HEK293 (cell line): ENCODE results near the gene TGFB2.

ENCODE experiments used
- CTCF ChIA-PET: fragments of 350-600 bp; formaldehyde crosslinking; extraction: SDS; loops from one replicate; lab custom pipeline; 2021; ENCODE audit warnings: antibody characterized with exemption; lab: Yijun Ruan, JAX
- POLR2A ChIA-PET: fragments of 300-600 bp; formaldehyde crosslinking; extraction: SDS; loops from one replicate; lab custom pipeline; 2020; ENCODE audit warnings: antibody characterized with exemption, inconsistent platforms; lab: Yijun Ruan, JAX
- H3K27ac ChIP-seq: fragments of 200-500 bp; sonication (Bioruptor generic); 2 replicates; pipeline ENCODE4 v1.5.1; 2014; ENCODE audit warnings: low read depth, low read length, control low read depth, inconsistent platforms; ENCODE audit errors: extremely low read depth
- H3K36me3 ChIP-seq, 2 experiments: fragments of 200-500 bp in 1 of 2; sonication (Bioruptor generic) in 1 of 2; 1 replicate in 1 of 2; 2 replicates in 1 of 2; pipeline ENCODE4 v1.5.1; 2014 to 2017; ENCODE audit warnings: inconsistent platforms in 2 of 2, low read length in 2 of 2; ENCODE audit not compliant: control insufficient read depth in 2 of 2, insufficient read depth in 1 of 2
- H3K4me1 ChIP-seq: fragments of 200-500 bp; sonication (Bioruptor generic); 2 replicates; pipeline ENCODE4 v1.5.1; 2014; ENCODE audit warnings: mild to moderate bottlenecking, low read length, inconsistent platforms; ENCODE audit not compliant: control insufficient read depth, insufficient read depth
- H3K4me3 ChIP-seq: 2 replicates; pipeline ENCODE4 v1.5.1; 2011; ENCODE audit warnings: low read depth, mild to moderate bottlenecking, control low read depth, low read length, moderate library complexity
- H3K9me3 ChIP-seq: fragments of 200-500 bp; sonication (Bioruptor generic); 2 replicates; pipeline ENCODE4 v1.5.1; 2014; ENCODE audit warnings: low read depth, low read length, inconsistent platforms; ENCODE audit not compliant: control insufficient read depth, insufficient read depth
- FEZF1 ChIP-seq: fragments of 450-650 bp; formaldehyde crosslinking; IDR thresholded peaks from 2 replicates; pipeline ENCODE4 v1.5.1; 2016; ENCODE audit warnings: missing biosample characterization, missing genetic modification characterization
- GLI4 ChIP-seq: fragments of 450-650 bp; formaldehyde crosslinking; IDR thresholded peaks from 2 replicates; pipeline ENCODE4 v1.5.1; 2016; ENCODE audit warnings: missing biosample characterization, missing genetic modification characterization
- KLF10 ChIP-seq: fragments of 450-650 bp; IDR thresholded peaks from 2 replicates; pipeline ENCODE4 v1.5.1; 2018; ENCODE audit warnings: missing biosample characterization, mild to moderate bottlenecking, missing genetic modification characterization
- MEIS1 ChIP-seq: sonication (generic); formaldehyde crosslinking; IDR thresholded peaks from 2 replicates; pipeline ENCODE4 v1.8.1; 2022; ENCODE audit warnings: missing genetic modification reagents, mild to moderate bottlenecking, borderline replicate concordance
- OSR2 ChIP-seq: fragments of 450-650 bp; formaldehyde crosslinking; IDR thresholded peaks from 2 replicates; pipeline ENCODE4 v1.5.1; 2016; ENCODE audit warnings: missing biosample characterization, missing genetic modification characterization
- PRDM1 ChIP-seq: fragments of 450-650 bp; formaldehyde crosslinking; IDR thresholded peaks from 2 replicates; pipeline ENCODE4; 2016; ENCODE audit warnings: missing biosample characterization, missing genetic modification characterization
- RBAK ChIP-seq: fragments of 450-650 bp; formaldehyde crosslinking; IDR thresholded peaks from 2 replicates; pipeline ENCODE4 v1.5.1; 2016; ENCODE audit warnings: missing biosample characterization, missing genetic modification characterization
- SALL2 ChIP-seq: fragments of 450-650 bp; formaldehyde crosslinking; IDR thresholded peaks from 2 replicates; pipeline ENCODE4 v1.5.0; 2017; ENCODE audit warnings: missing biosample characterization, mild to moderate bottlenecking, missing genetic modification characterization, borderline replicate concordance
- ZBTB1 ChIP-seq: fragments of 450-650 bp; formaldehyde crosslinking; IDR thresholded peaks from 2 replicates; pipeline ENCODE4 v1.5.1; 2016; ENCODE audit warnings: missing biosample characterization, missing genetic modification characterization
- ZBTB7A ChIP-seq: fragments of 450-650 bp; formaldehyde crosslinking; IDR thresholded peaks from 2 replicates; pipeline ENCODE4 v1.5.1; 2016; ENCODE audit warnings: low read depth, missing biosample characterization, missing genetic modification characterization
- ZEB2 ChIP-seq: fragments of 450-650 bp; formaldehyde crosslinking; IDR thresholded peaks from 2 replicates; pipeline ENCODE4 v1.5.1; 2016; ENCODE audit warnings: missing biosample characterization, missing genetic modification characterization
- ZFHX2 ChIP-seq: fragments of 450-650 bp; formaldehyde crosslinking; conservative IDR thresholded peaks from 2 replicates; pipeline ENCODE4 v1.5.1; 2016; ENCODE audit warnings: missing biosample characterization, missing genetic modification characterization
- ZIC2 ChIP-seq: fragments of 450-650 bp; formaldehyde crosslinking; IDR thresholded peaks from 2 replicates; pipeline ENCODE4 v1.5.1; 2016; ENCODE audit warnings: missing biosample characterization, missing genetic modification characterization
- ZNF132 ChIP-seq: fragments of 450-650 bp; formaldehyde crosslinking; IDR thresholded peaks from 2 replicates; pipeline ENCODE4 v1.5.1; 2017; ENCODE audit warnings: missing biosample characterization, missing genetic modification characterization, borderline replicate concordance
- ZNF16 ChIP-seq: fragments of 450-650 bp; formaldehyde crosslinking; IDR thresholded peaks from 2 replicates; pipeline ENCODE4 v1.5.1; 2016; ENCODE audit warnings: low read depth, missing biosample characterization, missing genetic modification characterization
- ZNF175 ChIP-seq: fragments of 450-650 bp; formaldehyde crosslinking; IDR thresholded peaks from 2 replicates; pipeline ENCODE4 v1.5.1; 2016; ENCODE audit warnings: missing biosample characterization, missing genetic modification characterization
- ZNF2 ChIP-seq: fragments of 450-650 bp; formaldehyde crosslinking; IDR thresholded peaks from 2 replicates; pipeline ENCODE4 v1.5.1; 2016; ENCODE audit warnings: missing biosample characterization, missing genetic modification characterization
- ZNF366 ChIP-seq: fragments of 450-650 bp; formaldehyde crosslinking; conservative IDR thresholded peaks from 2 replicates; pipeline ENCODE4 v1.5.1; 2016; ENCODE audit warnings: missing biosample characterization, missing genetic modification characterization
- ZNF433 ChIP-seq: fragments of 450-650 bp; formaldehyde crosslinking; IDR thresholded peaks from 2 replicates; pipeline ENCODE4 v1.5.1; 2016; ENCODE audit warnings: missing biosample characterization, missing genetic modification characterization, low read depth
- ZNF548 ChIP-seq: fragments of 450-650 bp; formaldehyde crosslinking; IDR thresholded peaks from 2 replicates; pipeline ENCODE4 v1.5.1; 2016; ENCODE audit warnings: missing biosample characterization, missing genetic modification characterization
- ZNF585B ChIP-seq: fragments of 450-650 bp; formaldehyde crosslinking; IDR thresholded peaks from 2 replicates; pipeline ENCODE4 v1.5.1; 2016; ENCODE audit warnings: missing biosample characterization, missing genetic modification characterization
- ZNF610 ChIP-seq: fragments of 450-650 bp; formaldehyde crosslinking; IDR thresholded peaks from 2 replicates; pipeline ENCODE4 v1.5.1; 2016; ENCODE audit warnings: missing biosample characterization, missing genetic modification characterization, borderline replicate concordance
- ZNF664 ChIP-seq: fragments of 450-650 bp; formaldehyde crosslinking; IDR thresholded peaks from 2 replicates; pipeline ENCODE4 v1.5.1; 2016; ENCODE audit warnings: missing biosample characterization, missing genetic modification characterization
- ZNF747 ChIP-seq: fragments of 450-650 bp; formaldehyde crosslinking; IDR thresholded peaks from 2 replicates; pipeline ENCODE4 v1.5.1; 2016; ENCODE audit warnings: missing biosample characterization, missing genetic modification characterization
- TF ChIP-seq, protein P1 (sequence below): fragments of 450-650 bp; formaldehyde crosslinking; IDR thresholded peaks from 2 replicates; pipeline ENCODE4 v1.5.0; 2017; ENCODE audit warnings: missing biosample characterization, missing genetic modification characterization, borderline replicate concordance
- TF ChIP-seq, protein P2 (sequence below): fragments of 450-650 bp; formaldehyde crosslinking; IDR thresholded peaks from 2 replicates; pipeline ENCODE4 v1.5.1; 2016; ENCODE audit warnings: missing biosample characterization, missing genetic modification characterization

The TGFB2 gene

DNA sequence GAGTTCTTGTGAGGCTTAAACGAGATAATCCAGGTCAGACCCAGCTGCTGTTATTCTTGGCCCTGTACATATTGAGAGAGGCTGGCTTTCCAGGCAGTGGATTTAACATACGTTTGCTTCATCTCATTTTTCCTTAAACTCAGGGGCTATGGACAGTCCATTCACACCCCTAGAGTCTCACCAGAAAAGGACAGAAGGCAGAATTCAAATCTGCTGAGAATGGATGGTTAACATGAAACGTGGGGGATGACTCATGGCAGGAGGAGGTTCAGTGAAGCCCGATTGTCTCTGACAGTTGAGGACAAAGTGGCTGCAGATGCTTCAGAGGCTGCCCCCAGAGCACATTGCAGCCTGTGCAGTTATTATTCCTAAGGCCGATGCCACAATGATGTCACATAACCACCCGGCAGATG, 39.5 kb downstream of the TGFB2 start:
- Histone ChIP-seq H3K36me3 (no peaks in the 10 kb centered on the region), H3K4me1 (peaks cover 4% of the 10 kb centered on the region; the same call in 1 of the 2 replicates), H3K4me3 (no peak overlapping the region), H3K9me3 (no peaks in the 10 kb centered on the region), H3K27ac (no peak overlapping the region)
- ChIA-PET CTCF (interaction anchor here (0.5 kb wide), 1 partner anchor 58 kb away, joined by 4 read pairs; no protein-coding TSS in a partner anchor), POLR2A (no interaction called here)
- TF ChIP-seq, protein P1, sequence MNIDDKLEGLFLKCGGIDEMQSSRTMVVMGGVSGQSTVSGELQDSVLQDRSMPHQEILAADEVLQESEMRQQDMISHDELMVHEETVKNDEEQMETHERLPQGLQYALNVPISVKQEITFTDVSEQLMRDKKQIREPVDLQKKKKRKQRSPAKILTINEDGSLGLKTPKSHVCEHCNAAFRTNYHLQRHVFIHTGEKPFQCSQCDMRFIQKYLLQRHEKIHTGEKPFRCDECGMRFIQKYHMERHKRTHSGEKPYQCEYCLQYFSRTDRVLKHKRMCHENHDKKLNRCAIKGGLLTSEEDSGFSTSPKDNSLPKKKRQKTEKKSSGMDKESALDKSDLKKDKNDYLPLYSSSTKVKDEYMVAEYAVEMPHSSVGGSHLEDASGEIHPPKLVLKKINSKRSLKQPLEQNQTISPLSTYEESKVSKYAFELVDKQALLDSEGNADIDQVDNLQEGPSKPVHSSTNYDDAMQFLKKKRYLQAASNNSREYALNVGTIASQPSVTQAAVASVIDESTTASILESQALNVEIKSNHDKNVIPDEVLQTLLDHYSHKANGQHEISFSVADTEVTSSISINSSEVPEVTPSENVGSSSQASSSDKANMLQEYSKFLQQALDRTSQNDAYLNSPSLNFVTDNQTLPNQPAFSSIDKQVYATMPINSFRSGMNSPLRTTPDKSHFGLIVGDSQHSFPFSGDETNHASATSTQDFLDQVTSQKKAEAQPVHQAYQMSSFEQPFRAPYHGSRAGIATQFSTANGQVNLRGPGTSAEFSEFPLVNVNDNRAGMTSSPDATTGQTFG, result no peak
- TF ChIP-seq ZNF664 (tag by site-specific recombination) (no peak), ZEB2 (no peak), ZNF548 (tag by site-specific recombination) (no peak), SALL2 (tag by site-specific recombination) (no peak), MEIS1 (CRISPR knock-in tag) (no peak), ZBTB1 (tag by site-specific recombination) (no peak)

DNA sequence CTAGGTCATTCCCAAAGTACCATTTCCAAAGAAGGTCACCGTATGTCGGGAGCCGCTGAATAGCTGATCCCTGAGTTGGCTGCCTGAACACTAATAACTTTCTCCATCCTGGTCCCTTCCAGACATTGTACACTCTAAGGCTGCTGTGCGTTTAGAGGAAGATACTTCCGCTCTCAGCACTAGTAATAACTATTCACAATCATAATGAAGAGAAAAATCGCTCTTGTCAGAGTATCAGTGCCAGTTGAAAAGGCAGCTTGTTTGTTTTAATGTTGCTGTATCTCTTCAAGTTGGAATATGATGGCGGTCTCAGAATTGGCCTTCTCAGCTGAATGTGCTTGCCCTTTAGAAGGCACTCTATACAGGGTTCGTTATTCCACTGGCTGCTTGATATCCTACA, 43.5 kb downstream of the TGFB2 start:
- Histone ChIP-seq H3K36me3 (no peaks in the 10 kb centered on the region), H3K27ac (no peak overlapping the region), H3K9me3 (no peaks in the 10 kb centered on the region), H3K4me1 (peaks cover 4% of the 10 kb centered on the region; the same call in 1 of the 2 replicates), H3K4me3 (no peak overlapping the region)
- ChIA-PET POLR2A (interaction anchor here (1.3 kb wide), 1 partner anchor 8 kb away, joined by 3 read pairs; no protein-coding TSS in a partner anchor), CTCF (no interaction called here)
- TF ChIP-seq RBAK (tag by site-specific recombination), result no peak
- no peak for TF ChIP-seq ZNF747 (tag by site-specific recombination)
- no peak for TF ChIP-seq PRDM1 (tag by site-specific recombination)
- no peak for TF ChIP-seq ZIC2 (tag by site-specific recombination)
- TF ChIP-seq ZBTB7A (tag by site-specific recombination), result no peak
- no peak for TF ChIP-seq ZNF132
- no peak for TF ChIP-seq OSR2 (tag by site-specific recombination)
- TF ChIP-seq ZNF366 (tag by site-specific recombination), result no peak
- no peak for TF ChIP-seq KLF10 (tag by site-specific recombination)
- no peak for TF ChIP-seq ZNF175 (tag by site-specific recombination)
- TF ChIP-seq GLI4 (tag by site-specific recombination), result no peak

DNA sequence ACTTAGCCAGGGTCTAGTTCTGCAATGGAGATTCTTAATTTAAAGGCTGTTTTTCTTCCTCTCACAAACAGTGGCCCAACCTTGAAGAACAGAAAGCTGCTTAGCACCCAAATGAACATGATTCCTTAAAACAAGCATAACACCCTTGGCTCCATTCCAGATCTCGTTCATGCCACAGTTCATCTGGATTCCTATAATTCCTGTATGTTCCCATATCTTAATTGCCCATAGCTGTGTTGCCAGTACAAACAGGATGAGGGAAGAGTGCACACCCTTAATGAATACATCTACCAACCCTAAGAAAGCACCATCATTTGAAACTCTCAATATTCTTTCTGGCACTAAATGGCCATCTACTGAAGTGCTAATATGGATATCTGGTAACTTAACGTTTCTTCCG, 45.5 kb downstream of the TGFB2 start:
- CTCF ChIA-PET, result interaction anchor here (0.6 kb wide), 1 partner anchor 17 kb away, joined by 5 read pairs; no protein-coding TSS in a partner anchor
- no peak overlapping the region for H3K27ac ChIP-seq
- H3K4me3 ChIP-seq, result no peak overlapping the region
- no peaks in the 10 kb centered on the region for H3K36me3 ChIP-seq
- POLR2A ChIA-PET, result interaction anchor here (0.9 to 1.4 kb wide), 3 partner anchors 9 to 45 kb away, joined by 3 to 7 read pairs (median 4); partner anchors contain the start of gene TGFB2
- H3K9me3 ChIP-seq, result no peaks in the 10 kb centered on the region
- no peaks in the 10 kb centered on the region for H3K4me1 ChIP-seq
- TF ChIP-seq ZNF2 (tag by site-specific recombination), result no peak
- TF ChIP-seq ZNF585B (tag by site-specific recombination), result no peak
- TF ChIP-seq FEZF1 (tag by site-specific recombination), result peak; percentile 62
- TF ChIP-seq ZNF610 (tag by site-specific recombination), result no peak
- no peak for TF ChIP-seq ZNF16 (tag by site-specific recombination)
- TF ChIP-seq ZFHX2 (tag by site-specific recombination), result no peak
- TF ChIP-seq ZNF433 (tag by site-specific recombination), result no peak
- TF ChIP-seq RBAK (tag by site-specific recombination), result no peak
- TF ChIP-seq, protein P2, sequence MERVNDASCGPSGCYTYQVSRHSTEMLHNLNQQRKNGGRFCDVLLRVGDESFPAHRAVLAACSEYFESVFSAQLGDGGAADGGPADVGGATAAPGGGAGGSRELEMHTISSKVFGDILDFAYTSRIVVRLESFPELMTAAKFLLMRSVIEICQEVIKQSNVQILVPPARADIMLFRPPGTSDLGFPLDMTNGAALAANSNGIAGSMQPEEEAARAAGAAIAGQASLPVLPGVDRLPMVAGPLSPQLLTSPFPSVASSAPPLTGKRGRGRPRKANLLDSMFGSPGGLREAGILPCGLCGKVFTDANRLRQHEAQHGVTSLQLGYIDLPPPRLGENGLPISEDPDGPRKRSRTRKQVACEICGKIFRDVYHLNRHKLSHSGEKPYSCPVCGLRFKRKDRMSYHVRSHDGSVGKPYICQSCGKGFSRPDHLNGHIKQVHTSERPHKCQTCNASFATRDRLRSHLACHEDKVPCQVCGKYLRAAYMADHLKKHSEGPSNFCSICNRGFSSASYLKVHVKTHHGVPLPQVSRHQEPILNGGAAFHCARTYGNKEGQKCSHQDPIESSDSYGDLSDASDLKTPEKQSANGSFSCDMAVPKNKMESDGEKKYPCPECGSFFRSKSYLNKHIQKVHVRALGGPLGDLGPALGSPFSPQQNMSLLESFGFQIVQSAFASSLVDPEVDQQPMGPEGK (tag by site-specific recombination), result no peak
- TF ChIP-seq, all 188 proteins: peak for 1
